ENCODE results near the gene SLC66A2. TPM values are rescaled to one million over a fixed set of nuclear protein-coding genes. Genes with fewer than 3 reads are reported as not detected.

The SLC66A2 gene
- total and polyA plus RNA-seq, 9 donors = 2.1 to 31.1 (median 27.0) TPM

- TF ChIP-seq, protein P1, sequence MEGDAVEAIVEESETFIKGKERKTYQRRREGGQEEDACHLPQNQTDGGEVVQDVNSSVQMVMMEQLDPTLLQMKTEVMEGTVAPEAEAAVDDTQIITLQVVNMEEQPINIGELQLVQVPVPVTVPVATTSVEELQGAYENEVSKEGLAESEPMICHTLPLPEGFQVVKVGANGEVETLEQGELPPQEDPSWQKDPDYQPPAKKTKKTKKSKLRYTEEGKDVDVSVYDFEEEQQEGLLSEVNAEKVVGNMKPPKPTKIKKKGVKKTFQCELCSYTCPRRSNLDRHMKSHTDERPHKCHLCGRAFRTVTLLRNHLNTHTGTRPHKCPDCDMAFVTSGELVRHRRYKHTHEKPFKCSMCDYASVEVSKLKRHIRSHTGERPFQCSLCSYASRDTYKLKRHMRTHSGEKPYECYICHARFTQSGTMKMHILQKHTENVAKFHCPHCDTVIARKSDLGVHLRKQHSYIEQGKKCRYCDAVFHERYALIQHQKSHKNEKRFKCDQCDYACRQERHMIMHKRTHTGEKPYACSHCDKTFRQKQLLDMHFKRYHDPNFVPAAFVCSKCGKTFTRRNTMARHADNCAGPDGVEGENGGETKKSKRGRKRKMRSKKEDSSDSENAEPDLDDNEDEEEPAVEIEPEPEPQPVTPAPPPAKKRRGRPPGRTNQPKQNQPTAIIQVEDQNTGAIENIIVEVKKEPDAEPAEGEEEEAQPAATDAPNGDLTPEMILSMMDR (IDR thresholded peaks at IDR 0.05) = no peak
- TF ChIP-seq POLR2A (IDR thresholded peaks at IDR 0.05) = no peak
- intact Hi-C loops (cut with DNase I) = no loop called here
- 89 to 92% (median 90%) methylated on average over 29 to 30 of the region's 30 CpGs for WGBS, 3 donors
- H3K27ac ChIP-seq = no peak overlapping the region
- H3K9me3 ChIP-seq = peaks cover 0 to 3% of the 10 kb centered on the region in 2 donors
- no peaks in the 10 kb centered on the region for H3K4me1 ChIP-seq (ENCODE audit: insufficient read depth)
- H3K4me3 ChIP-seq = no peak overlapping the region
- no peaks in the 10 kb centered on the region for H3K27me3 ChIP-seq
- DNase-seq = peak in 2 of 5 donors; percentile 8 to 24
- no peaks in the 10 kb centered on the region for H3K36me3 ChIP-seq
Observed at GRCh38 chr18:79887181-79888000, 64.1 kb downstream of the SLC66A2 start.

DNA sequence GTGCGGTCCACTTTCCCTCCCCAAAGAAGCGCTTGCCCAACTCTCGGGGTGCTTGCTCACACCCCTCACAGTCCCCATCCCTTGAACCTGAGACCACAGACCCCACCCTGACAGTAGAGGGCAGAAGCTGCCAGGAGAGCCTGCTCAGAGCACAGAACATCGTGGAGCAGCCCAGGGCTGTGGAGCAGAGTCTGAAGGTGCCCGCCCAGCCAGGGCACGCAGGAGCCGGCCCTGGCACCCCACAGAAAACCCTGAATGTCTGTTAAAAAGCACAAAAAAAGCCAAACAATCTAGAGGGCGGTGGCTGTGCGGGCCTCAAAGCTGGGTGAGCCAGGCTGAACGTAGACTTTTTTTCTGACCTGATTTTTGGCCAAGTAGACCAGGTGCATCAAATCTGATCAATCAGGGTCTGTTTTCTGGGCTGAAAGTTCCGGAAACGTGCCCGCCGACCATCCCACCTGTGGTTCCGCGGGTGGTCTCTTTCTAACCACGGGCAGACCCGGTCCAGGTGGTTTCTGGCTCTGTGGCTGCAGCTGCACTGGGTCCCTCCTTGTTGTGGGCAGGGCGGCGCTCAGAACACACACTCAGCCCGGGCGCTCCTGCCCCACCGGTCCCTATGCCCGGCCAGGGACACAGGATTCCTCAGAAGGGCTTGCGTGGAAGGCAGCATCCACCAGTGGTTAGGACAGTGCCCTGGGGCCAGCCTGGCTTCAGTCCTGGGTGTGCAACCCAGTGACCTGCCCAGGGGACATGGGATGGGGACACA, 66.3 kb downstream of the SLC66A2 start:
- TF ChIP-seq, protein P1 (IDR thresholded peaks at IDR 0.05) = no peak
- TF ChIP-seq EP300 (IDR thresholded peaks at IDR 0.05) (no peak), POLR2A (IDR thresholded peaks at IDR 0.05) (no peak)
- intact Hi-C loops (cut with DNase I) = no loop called here
- H3K4me3 ChIP-seq = no peak overlapping the region
- peaks cover 0 to 3% of the 10 kb centered on the region in 2 donors for H3K9me3 ChIP-seq
- no peak overlapping the region for H3K27ac ChIP-seq
- peak in 1 of 5 donors; percentile 24 for DNase-seq
- H3K36me3 ChIP-seq = no peaks in the 10 kb centered on the region
- WGBS, 3 donors = 87 to 88% (median 88%) methylated on average over 25 of the region's 25 CpGs
- no peaks in the 10 kb centered on the region for H3K27me3 ChIP-seq
- H3K4me1 ChIP-seq (ENCODE audit: insufficient read depth) = no peaks in the 10 kb centered on the region

- intact Hi-C loops (cut with DNase I) = no loop called here
Observed at GRCh38 chr18:79884294-79884962, 67.0 kb downstream of the SLC66A2 start.

More at GRCh38 chr18:79884294-79884962, 67.0 kb downstream of the SLC66A2 start:
- Histone ChIP-seq H3K9me3 (peaks cover 0 to 4% of the 10 kb centered on the region in 2 donors), H3K4me3 (no peak overlapping the region), H3K27me3 (no peaks in the 10 kb centered on the region), H3K36me3 (no peaks in the 10 kb centered on the region), H3K27ac (no peak overlapping the region), H3K4me1 (ENCODE audit: insufficient read depth) (no peaks in the 10 kb centered on the region)
- 84 to 90% (median 90%) methylated on average over 26 to 29 of the region's 29 CpGs for WGBS, 3 donors
- peak in 1 of 5 donors; percentile 27 for DNase-seq
- no peak for TF ChIP-seq POLR2A (IDR thresholded peaks at IDR 0.05)
- TF ChIP-seq, protein P1 (IDR thresholded peaks at IDR 0.05) = no peak
- TF ChIP-seq EP300 (IDR thresholded peaks at IDR 0.05) = no peak
